ENCODE data around the gene POLDIP3.
"Not testable (repeated sequence)": the region's sequence is repeated elsewhere in the genome, so short reads cannot be mapped to it uniquely, and the experiment has no call there.

The POLDIP3 gene

DNA sequence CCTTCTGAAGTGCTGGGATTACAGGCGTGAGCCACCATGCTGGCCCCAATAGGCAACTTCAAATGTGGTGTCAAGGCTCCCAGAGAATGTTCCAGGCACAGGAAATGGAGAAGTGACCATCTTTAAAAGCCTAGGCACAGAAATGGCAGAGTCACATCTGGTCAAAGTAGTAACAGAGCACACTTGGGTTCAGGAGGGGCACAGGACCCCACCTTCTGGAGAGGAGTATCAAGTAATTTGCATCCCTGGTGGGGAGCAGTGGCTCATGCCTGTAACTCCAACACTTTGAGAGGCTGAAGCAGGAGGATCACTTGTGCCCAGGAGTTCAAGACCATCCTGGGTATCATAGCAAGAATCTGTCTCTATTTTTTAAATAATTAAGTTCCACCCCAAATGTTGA is 31.7 kb downstream of the POLDIP3 start:
- no peak for DNase-seq

DNA sequence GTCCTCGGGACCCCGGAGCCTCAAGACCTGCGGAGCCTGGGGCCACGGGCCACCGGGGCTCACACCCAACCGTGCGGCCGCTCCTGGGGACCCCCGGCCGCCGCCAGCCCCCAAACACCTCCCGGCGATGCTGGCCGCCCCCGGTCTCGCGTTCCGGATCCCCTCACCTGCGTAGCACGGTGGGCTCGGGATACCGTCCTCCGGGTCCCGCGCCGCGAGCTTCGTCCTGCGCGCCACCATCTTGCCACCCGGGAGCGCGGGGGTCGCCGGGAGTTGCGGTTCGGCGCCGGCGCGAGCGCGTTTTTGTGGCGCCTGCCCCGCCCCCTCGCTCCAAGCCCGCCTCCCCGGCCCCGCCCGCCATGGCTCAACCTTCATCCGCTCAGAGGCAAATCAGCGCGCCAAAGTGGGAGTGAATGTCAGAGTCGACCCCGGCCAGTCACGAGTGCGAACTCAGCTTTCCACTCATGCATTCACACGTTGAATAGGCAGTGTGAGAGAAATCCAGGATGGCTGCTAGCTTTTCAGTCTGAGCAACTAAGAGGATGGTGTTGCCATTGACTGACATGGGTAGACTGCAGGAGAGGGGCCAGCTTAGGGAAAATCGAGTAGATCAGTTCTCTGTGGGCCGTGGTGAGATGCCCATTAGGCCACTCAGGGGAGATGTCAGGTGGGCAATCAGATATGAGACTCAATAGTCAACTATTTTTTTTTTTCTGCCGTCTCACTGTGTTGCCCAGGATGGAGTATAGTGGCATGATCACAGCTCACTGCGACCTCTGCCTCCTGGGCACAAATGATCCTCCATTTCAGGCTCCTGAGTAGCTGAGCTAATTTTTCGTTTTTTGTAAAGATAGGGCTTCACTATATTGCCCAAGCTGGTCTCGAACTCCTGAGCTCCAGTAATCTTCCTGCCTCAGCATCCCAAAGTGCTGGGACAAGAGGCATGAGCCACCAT is 32.6 kb downstream of the POLDIP3 start:
- peak; percentile 43 for DNase-seq

DNA sequence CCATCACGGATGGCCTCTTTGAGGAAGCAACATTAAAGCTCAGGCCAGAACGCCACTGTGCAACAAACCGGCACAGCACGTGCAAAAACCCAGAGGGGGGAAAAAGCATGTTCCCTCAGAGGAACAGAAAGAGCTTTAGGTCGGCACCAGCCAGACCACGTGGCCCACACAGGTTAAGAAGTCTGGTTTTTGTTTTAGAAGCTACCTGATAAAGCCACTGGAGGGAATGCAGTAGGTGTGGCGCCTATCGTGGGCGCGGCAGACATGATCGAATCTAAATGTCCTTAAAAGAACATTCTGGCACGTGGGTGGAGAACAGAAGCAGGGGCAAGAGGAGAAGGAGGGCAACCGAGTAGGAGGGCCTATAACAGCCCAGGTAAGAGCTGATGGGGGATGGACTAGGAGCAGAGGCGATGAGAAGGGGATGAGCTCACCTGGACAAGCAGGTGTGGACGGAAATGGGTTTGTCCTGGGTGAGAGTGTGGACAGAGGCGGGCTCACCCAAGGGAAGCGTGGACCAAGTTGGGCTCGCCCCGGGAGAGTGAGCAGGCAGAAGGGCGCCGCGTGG is 33.4 kb downstream of the POLDIP3 start:
- not testable (repeated sequence) for DNase-seq

DNA sequence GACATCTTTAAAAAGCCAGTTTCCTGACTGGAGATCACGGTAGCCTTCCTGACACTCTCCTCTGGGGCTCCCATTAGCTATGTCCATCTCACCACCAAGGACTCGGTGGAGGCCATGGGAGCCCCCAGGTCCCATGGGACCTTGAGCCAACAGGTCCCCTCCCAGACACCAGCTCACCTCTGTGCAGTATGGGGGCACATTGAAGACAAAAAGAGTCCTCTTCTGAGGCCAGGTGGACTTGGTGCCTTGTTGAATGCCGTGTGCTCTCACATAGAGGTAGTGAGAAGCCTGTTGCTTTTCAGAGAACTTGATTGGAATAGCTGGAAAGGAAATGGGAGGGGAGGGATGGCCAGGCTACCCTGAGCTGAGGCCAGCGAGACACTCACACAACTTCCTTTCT is 34.6 kb downstream of the POLDIP3 start:
- DNase-seq: not testable (repeated sequence)

DNA sequence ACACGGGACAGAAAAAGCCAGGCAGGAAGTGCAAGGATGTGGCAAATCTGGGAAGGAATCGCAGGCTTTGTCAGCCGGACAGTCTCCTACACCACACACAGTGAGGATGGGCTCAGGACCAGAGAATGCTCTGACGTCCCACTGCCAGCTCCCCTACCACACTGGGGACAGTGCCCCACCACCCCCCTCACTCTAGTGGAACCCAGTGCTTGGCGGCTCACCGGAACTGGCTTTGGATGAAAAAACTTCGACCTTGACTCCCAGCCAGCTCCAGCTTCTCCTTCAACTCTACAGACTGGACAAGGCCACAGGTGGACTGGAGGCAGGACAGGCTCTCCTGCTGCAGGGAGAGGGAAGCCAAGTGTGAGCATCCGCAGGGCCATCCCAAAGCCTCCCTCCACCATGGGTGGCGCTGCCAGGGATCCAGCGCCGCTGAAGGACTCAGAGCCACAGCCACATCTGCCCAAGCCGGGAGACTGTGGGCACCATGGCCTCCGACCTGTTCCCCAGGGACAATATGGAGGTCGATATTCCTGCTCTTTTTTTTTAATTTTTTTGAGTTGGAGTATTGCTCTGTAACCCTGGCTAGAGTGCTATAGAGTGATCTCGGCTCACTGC is 37.0 kb downstream of the POLDIP3 start:
- no peak for DNase-seq

DNA sequence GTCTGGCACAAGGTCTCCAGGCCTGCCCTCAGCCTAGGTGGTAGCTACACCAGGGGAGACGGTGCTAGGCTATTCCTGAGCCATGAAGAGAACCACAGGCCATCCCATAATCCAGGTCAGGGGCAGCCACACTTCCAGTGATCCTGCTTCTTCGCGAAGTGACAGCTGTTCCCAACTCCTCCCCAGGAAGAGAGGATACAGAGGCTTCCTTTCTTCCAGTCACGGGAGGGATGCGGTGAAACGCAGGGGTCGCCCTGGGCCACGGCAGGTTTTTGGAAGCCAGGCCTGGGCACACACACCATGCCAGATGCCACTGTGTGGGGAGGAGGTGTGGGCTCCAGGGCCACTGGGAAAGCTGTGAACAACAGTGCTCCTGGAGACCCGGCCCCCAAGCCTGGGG is 37.5 kb downstream of the POLDIP3 start:
- not testable (repeated sequence) for DNase-seq

DNA sequence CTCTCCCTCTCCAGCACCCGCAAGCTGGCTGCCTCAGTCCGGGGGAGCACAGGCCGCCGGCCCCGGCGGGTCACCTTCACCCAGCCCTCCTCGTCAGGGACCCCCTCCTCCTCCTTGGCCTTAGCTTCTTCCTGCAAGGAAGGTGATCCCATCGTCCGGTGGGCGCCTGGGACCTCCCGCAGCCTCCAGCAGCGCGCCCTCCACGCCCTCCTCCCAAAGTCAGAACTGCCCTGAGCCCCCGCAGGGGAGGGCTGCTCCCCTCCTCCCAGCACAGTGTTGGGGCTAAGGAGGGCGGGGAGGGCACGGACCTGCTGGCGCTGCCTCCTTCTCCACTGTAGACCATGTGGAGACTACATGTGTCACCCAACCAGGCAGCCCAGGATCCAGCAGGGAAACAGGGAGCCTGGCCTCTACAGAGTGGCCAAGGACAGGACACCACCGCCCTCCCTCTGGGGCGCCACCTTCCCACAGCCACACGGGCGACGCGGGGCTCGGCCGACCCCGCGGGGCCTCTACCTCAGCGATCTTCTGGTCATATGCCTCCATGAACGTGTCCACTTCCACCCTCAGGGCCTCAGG is 38.6 kb downstream of the POLDIP3 start:
- DNase-seq: not testable (repeated sequence)

DNA sequence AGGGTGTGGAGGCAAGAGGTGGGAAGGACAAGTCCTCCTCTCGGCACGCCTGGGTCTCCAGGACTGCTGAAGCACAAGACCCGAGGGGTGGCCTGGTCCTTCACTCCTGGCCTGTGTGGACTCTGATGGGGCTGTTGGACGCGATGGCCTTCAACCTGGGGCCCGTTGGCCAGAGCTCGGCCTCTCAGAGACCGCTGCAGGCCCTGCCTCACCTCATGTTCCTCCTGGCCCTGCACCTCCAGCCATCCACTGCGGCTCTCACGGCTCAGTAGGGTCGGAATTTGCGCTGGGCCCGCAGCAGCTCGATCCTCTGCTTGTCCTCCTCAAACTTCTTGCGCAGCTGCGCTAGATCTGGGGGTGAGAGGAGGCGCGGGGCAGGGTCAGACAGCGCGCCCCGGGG is 40.2 kb downstream of the POLDIP3 start:
- not testable (repeated sequence) for DNase-seq

DNA sequence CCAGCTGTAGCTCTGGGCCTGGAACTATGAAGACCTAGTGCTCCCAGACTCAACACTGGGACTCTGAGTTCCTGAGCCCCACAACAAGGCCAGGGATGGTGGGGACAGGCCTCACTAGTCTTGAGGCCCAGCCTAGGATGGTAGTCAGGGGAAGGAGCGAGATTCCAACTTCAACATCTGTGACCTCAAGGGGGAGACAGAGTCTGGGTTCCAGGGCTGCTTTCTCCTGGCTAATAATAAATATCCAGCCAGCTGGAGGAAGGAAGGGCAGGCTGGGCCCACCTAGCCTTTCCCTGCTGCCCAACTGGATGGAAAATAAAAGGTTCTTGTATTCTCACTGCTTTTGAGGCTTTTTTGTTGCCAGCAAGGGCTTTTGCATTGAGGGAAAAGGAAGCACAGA is 40.6 kb downstream of the POLDIP3 start:
- not testable (repeated sequence) for DNase-seq

DNA sequence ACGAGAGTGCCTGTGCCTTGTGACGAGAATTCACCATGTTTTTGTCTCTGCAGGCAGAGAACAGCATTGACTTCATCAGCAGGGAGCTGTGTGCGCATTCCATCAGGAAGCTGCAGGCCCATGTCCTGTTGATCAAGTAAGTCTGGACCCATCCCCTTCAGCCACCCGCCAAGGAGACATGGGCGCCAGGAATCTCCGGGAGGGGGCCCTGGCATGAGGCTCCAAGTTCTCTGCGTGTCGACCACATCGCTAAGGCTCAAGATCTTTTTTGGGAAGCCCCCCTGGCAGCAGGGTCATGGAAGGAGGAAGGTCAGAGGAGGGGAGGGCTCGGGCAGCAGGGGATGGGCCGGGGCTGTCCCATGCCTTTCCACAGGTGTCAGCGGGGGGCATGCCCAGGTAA is 43.6 kb downstream of the POLDIP3 start:
- DNase-seq: not testable (repeated sequence)

DNA sequence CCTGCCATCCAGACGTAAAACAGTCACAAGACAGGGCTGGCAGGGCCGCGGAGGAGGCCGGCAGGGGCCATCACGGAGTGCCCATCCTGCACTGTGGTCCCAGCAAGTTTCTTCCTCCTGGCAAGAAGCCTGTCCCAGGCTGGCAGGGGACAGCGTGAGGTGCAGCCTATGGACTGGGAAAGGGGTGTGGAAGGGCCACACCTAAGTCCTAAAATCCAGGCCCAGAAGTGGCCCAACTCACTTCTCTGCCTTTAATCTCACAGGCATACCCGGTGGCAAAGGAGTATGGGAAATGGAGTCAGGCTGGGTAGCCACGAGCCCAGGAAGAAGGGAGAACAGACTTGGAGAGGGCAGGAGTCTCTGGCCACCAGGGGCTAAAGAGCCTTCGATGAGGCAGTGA is 44.1 kb downstream of the POLDIP3 start:
- DNase-seq: not testable (repeated sequence)

DNA sequence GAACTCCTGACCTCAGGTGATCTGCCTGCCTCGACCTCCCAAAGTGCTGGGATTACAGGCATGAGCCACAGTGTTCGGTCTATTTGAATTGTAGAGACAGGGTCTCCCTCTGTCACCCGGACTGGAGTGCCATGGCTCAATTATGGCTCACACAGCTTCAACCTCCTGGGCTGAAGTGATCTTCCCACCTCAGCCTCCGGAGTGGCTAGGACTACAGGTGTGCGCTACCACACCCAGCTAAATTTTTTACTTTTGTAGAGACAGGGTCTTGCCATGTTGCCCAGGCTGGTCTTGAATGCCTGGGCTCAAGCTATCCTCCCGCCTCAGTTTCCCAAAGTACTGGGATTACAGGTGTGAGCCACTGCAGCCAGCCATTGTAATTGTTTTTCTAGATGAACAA is 46.7 kb downstream of the POLDIP3 start:
- not testable (repeated sequence) for DNase-seq

DNA sequence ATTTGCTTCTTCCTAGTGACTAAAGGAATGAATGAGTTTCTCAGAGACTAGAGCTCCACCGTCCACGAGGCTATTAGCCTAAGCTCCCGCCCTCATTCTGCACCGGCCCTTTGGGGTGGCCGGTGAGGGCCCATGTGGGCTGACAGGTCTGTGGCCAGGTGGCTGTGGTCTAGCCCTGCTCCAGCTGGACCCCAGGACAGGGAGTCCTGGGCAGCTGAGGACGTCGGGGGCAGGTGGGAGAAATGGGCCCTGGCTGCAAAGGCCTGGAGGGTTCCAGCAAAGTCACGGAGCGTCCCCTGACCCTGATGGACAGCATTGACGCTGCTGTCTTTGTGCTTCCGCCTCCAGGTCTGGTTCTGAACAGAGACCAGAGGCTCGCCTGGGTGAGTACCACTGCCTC is 48.7 kb downstream of the POLDIP3 start:
- no peak for DNase-seq

DNA sequence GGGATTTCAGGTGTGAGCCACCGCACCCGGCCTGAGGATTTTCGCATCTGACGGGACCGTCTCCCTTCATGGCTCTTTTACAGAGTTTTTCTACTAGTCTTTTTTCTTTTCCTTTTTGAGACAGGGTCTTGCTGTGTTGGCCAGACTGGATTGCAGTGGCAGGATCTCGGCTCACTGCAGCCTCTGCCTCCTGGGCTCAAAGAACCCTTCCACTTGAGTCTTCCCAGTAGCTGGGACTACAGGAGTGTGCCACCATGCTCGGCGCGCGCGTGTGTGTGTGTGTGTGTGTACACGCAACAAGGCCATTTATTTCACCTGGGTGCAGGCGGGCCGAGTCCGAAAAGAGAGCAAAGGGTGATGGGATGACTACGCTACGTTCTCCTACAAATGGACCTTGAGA is 50.0 kb downstream of the POLDIP3 start:
- DNase-seq: no peak

DNA sequence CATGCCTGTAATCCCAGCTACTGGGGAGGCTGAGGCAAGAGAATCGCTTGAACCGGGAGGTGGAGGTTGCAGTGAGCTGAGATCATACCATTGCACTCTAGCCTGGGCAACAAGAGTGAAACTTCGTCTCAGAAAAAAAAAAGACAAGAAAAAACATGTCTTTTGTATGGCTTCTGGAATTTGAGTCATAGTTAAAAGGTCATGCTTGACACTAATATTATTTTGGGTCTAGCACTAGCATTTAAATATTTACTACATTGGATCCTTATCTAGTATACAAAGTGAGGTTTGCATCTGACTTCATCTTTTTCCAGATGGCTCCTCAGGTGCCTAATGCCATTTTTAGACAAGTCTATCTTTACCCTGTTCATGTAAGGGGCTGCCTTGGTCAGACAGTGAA is 50.7 kb downstream of the POLDIP3 start:
- not testable (repeated sequence) for DNase-seq

DNA sequence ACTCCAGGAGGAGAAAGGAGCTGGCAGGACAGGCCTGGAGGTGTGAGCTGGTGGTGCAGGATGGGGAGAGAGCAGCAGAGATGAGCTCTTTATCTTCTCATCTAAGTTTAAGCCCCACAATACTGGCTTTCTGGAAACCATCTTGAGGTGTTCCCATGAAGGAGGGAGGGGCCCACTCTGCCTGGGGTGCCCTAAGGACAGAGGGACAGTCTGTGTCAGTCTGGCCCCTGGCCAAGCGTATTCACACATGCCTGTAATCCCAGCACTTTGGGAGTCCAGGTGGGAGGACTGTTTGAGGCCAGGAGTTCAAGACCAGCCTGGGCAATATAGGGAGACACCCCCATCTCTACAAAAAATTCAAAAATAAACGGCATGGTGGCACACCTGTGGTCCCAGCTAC is 52.0 kb downstream of the POLDIP3 start:
- DNase-seq: no peak

DNA sequence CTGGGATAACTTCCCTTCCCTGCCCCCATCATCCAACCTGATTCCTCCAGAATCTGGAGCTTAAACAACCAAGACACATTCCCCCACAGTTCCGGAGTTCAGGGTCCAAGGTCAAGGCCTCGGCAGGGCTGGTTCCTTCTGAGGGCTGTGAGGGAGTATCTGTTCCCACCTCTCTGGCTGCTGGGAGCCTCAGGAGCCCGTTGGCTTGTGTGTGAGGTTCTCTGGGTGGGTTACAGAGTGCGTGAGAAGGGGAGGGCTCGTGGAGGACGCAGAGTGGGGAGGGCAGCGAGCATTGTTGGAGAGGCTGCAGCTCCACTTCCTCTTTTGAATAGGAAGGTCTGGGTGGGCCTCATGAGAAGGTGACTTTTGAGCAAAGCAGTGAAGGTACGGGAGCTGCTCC is 52.4 kb downstream of the POLDIP3 start:
- DNase-seq: no peak

DNA sequence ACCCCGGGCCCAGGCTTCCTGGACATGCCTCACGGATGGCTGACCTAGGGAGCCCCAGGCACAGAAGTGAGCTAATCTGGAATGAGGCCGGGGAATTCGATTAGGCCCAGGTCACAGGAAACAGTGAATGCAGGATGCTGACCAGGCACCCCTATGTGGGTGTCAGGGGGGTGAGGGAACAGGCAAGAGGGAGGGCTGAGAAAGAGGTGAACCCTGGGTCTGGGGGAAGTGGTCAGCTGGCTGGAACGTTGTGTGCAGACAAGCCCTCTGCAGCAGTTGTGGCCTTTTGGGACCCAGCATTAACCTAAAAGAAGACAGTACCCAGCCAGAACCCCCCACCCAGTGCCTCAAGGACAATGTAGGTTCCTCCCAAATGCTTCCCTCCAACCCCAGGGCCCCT is 52.8 kb downstream of the POLDIP3 start:
- no peak for DNase-seq

DNA sequence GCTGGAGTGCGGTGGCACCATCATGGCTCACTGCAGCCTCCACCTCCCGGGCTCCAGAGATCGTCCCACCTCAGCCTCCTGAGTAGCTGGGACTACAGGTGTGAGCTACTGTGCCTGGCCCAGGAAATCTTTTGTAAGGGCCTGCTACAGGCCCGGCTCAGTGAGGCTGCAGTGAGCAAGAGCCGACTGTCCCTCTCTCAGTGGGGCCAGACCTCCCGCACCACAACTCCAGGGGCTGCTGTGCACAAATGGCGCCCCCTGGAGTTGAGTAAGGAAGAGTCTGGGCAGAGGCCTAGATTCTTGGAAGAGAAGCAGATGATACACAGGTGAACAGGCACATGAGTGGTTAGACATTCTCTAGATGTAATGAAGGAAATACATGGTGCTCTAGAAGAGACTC is 53.9 kb downstream of the POLDIP3 start:
- DNase-seq: no peak

DNA sequence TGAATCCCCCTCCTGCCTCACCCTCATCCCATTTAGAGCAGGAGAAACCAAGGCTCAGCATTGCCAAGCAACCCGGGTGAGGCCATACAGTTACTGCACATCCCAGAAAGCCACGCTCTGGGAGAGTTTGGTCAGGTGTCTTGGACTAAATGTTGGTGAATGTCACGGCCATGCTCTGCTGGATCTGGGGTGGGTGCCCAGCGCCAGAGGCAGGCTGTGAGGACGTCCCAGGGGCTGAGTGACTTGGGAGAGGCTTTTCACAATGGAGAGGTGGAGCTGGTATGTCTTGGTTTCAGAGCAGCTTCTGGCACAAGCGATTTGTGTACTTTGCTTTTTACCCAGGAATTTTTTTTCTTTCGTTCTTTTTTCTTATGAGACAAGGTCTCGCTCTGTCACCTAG is 54.3 kb downstream of the POLDIP3 start:
- no peak for DNase-seq

DNA sequence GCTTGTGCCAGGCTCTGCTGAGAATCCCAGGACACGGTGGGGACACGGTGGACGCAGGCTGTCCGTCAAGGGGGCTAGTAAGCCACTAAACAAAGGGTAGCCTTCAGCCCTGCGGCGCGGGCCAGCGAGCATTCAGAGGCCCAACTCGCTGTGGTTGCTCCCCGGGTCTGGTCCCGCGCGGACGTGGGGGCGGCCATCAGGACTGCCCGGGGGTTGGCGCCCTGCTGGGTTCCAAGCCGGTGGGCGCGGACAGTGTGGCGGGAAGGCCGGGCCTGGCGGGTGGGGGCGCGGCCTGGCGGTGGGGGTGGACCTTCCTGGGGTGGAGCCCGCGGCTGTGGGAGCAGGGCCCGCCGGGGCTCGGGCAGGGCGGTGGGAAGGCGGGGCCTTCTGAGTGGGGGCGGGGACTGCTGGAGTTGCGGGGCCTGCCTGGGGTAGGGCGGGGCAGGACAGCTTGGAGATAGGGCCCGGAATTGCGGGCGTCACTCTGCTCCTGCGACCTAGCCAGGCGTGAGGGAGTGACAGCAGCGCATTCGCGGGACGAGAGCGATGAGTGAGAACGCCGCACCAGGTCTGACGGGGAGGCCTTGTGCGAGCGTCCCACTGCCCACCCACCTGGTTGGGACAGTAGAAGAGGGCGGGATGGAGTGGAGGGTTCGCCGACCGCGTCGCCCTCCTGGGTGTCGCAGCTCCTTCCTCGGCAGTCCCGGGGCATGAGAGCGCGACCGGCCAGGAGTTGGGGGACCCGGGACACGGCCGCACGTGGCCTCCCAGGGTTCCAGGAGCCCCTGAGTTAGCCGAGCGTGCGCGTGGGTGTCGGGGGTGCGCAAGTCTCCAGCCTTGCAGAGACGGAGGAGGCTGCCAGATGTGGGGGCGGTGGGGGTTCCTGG is 61.0 kb downstream of the POLDIP3 start, which contains the start of gene SERHL2:
SERHL2 (plus strand) TSS at position 482 of the 887 bp plus-strand sequence; CDS start at position 547, 65 bp downstream.
- peak; percentile 62 for DNase-seq

DNA sequence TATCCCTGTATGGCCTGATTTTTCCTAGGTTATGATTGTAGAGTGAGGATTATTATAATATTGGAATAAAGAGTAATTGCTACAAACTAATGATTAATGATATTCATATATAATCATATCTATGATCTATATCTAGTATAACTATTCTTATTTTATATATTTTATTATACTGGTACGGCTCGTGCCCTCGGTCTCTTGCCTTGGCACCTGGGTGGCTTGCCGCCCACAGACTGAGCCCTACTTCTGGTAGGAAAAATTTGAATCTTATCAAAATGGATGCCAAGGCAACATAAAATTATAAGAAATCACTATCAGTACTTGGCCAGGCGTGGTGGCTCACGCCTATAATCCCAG is 62.4 kb downstream of the POLDIP3 start:
- DNase-seq: not testable (repeated sequence)

Measured in NCI-H1694 (cell line).